HG03139 (cell line): ENCODE data around the gene SCARB1.

ENCODE experiments used
- ATAC-seq: cut with Tn5 transposase; IDR thresholded peaks from one replicate; pipeline ENCODE4 v1.9.1; 2021; ENCODE audit not compliant: unreplicated experiment

SCARB1 gene

GRCh38 chr12:124749725-124750124 lies 113.9 kb downstream of the SCARB1 start:
- ATAC-seq: no peak

GRCh38 chr12:124747426-124748161 lies 116.1 kb downstream of the SCARB1 start:
- ATAC-seq: peak; percentile 56

- ATAC-seq: no peak
Measured at GRCh38 chr12:124746649-124747425, 116.8 kb downstream of the SCARB1 start.

- ATAC-seq: no peak
Measured at GRCh38 chr12:124745891-124746570, 117.6 kb downstream of the SCARB1 start.

- ATAC-seq: no peak
Measured at GRCh38 chr12:124745465-124745890, 118.2 kb downstream of the SCARB1 start.

- no peak for ATAC-seq
Measured at GRCh38 chr12:124744659-124745464, 118.8 kb downstream of the SCARB1 start.

- no peak for ATAC-seq
Measured at GRCh38 chr12:124744273-124744640, 119.4 kb downstream of the SCARB1 start.

GRCh38 chr12:124743479-124744272 lies 120.0 kb downstream of the SCARB1 start:
- ATAC-seq: no peak

- no peak for ATAC-seq
Measured at GRCh38 chr12:124742678-124743077, 121.0 kb downstream of the SCARB1 start.

GRCh38 chr12:124742111-124742510 lies 121.6 kb downstream of the SCARB1 start:
- no peak for ATAC-seq

- ATAC-seq: no peak
Measured at GRCh38 chr12:124741211-124741610, 122.5 kb downstream of the SCARB1 start.

GRCh38 chr12:124740691-124741137 lies 123.0 kb downstream of the SCARB1 start:
- no peak for ATAC-seq

- no peak for ATAC-seq
Measured at GRCh38 chr12:124739953-124740561, 123.6 kb downstream of the SCARB1 start.

- no peak for ATAC-seq
Measured at GRCh38 chr12:124738636-124739467, 124.8 kb downstream of the SCARB1 start.

- no peak for ATAC-seq
Measured at GRCh38 chr12:124737772-124738635, 125.7 kb downstream of the SCARB1 start.

- ATAC-seq: no peak
Measured at GRCh38 chr12:124737040-124737419, 126.6 kb downstream of the SCARB1 start.

- no peak for ATAC-seq
Measured at GRCh38 chr12:124736115-124737039, 127.3 kb downstream of the SCARB1 start.
